Lower leg skin (tissue), 3 donors: ENCODE measurements around the gene SLC29A3.

Source experiments
- CTCF ChIP-seq, 3 donors: fragments of 450-650 bp; IDR thresholded peaks; one replicate each; pipeline ENCODE4 v1.5.1; 2016; ENCODE audit warnings: antibody characterized with exemption in 3 of 3, mild to moderate bottlenecking in 3 of 3, moderate library complexity in 2 of 3
- POLR2A ChIP-seq, 2 donors: fragments of 450-650 bp; IDR thresholded peaks; one replicate each; pipeline ENCODE4 v1.6.1; 2016 to 2017; ENCODE audit warnings: antibody characterized with exemption in 2 of 2, mild to moderate bottlenecking in 1 of 2, moderate library complexity in 1 of 2

GRCh38 chr10:71382757-71383156, 63.7 kb downstream of the SLC29A3 start:
- TF ChIP-seq POLR2A (IDR thresholded peaks at IDR 0.05) = no peak
- no peak for TF ChIP-seq CTCF (IDR thresholded peaks at IDR 0.05)
